HG03135 (cell line): ENCODE results near the gene STK35.

ENCODE experiments used
- ATAC-seq: cut with Tn5 transposase; IDR thresholded peaks from one replicate; pipeline ENCODE4 v1.9.1; 2021; ENCODE audit warnings: mild to moderate bottlenecking, moderate library complexity; ENCODE audit not compliant: unreplicated experiment

STK35 gene

GRCh38 chr20:2103461-2104153, 2.0 kb downstream of the STK35 start:
- ATAC-seq, result no peak

GRCh38 chr20:2104236-2104635, 2.6 kb downstream of the STK35 start:
- ATAC-seq, result no peak

GRCh38 chr20:2108498-2108897, 6.9 kb downstream of the STK35 start:
- ATAC-seq, result no peak

GRCh38 chr20:2108987-2109386, 7.4 kb downstream of the STK35 start:
- no peak for ATAC-seq

GRCh38 chr20:2109425-2110210, 8.0 kb downstream of the STK35 start:
- ATAC-seq, result no peak

- no peak for ATAC-seq
Measured at GRCh38 chr20:2112910-2113309, 11.3 kb downstream of the STK35 start.

GRCh38 chr20:2114127-2114959, 12.7 kb downstream of the STK35 start:
- ATAC-seq, result no peak

- ATAC-seq, result no peak
Measured at GRCh38 chr20:2114990-2115681, 13.5 kb downstream of the STK35 start.

GRCh38 chr20:2116170-2116940, 14.7 kb downstream of the STK35 start:
- ATAC-seq, result no peak

- ATAC-seq, result no peak
Measured at GRCh38 chr20:2118783-2119182, 17.2 kb downstream of the STK35 start.

- ATAC-seq, result no peak
Measured at GRCh38 chr20:2122936-2123335, 21.3 kb downstream of the STK35 start.

- no peak for ATAC-seq
Measured at GRCh38 chr20:2123720-2124119, 22.1 kb downstream of the STK35 start.

GRCh38 chr20:2124564-2125213, 23.1 kb downstream of the STK35 start:
- ATAC-seq, result no peak

GRCh38 chr20:2125474-2126112, 24.0 kb downstream of the STK35 start:
- ATAC-seq, result no peak

- no peak for ATAC-seq
Measured at GRCh38 chr20:2127238-2127637, 25.6 kb downstream of the STK35 start.

- ATAC-seq, result no peak
Measured at GRCh38 chr20:2128542-2128941, 26.9 kb downstream of the STK35 start.

- ATAC-seq, result no peak
Measured at GRCh38 chr20:2130062-2130591, 28.5 kb downstream of the STK35 start.

GRCh38 chr20:2130683-2131082, 29.1 kb downstream of the STK35 start:
- ATAC-seq, result no peak

- ATAC-seq, result no peak
Measured at GRCh38 chr20:2131366-2131765, 29.7 kb downstream of the STK35 start.
